OCI-LY1 (cell line): Measurements from ENCODE around the gene RIPPLY2.

Experiments used
- H2AFZ ChIP-seq: fragments of 200-600 bp; sonication (generic), shearing (Covaris generic); 2 replicates; pipeline ENCODE4 v1.6.0; 2014; ENCODE audit warnings: antibody characterized with exemption, mild to moderate bottlenecking, low read length
- H3F3A ChIP-seq: fragments of 200-600 bp; sonication (generic), shearing (Covaris generic); 2 replicates; pipeline ENCODE4 v1.6.0; 2014; ENCODE audit warnings: mild to moderate bottlenecking, antibody characterized with exemption, low read length, moderate library complexity; ENCODE audit not compliant: insufficient read depth
- H3K27ac ChIP-seq: fragments of 200-600 bp; sonication (generic); 2 replicates; pipeline ENCODE4 v1.5.1; 2014; ENCODE audit warnings: low read length, mixed run types, mild to moderate bottlenecking, low read depth; ENCODE audit not compliant: poor library complexity, severe bottlenecking
- H3K27me3 ChIP-seq: fragments of 200-600 bp; sonication (generic); 2 replicates; pipeline ENCODE4 v1.6.0; 2014; ENCODE audit warnings: antibody characterized with exemption, mild to moderate bottlenecking, low read length, moderate library complexity; ENCODE audit not compliant: insufficient read depth
- H3K36me3 ChIP-seq: fragments of 200-600 bp; sonication (generic); 2 replicates; pipeline ENCODE4 v1.6.1; 2014; ENCODE audit warnings: mild to moderate bottlenecking, antibody characterized with exemption, low read length, moderate library complexity, mixed read lengths; ENCODE audit not compliant: insufficient read depth
- H3K4me1 ChIP-seq: fragments of 200-600 bp; sonication (generic); 2 replicates; pipeline ENCODE4 v1.5.1; 2014; ENCODE audit warnings: mild to moderate bottlenecking, low read length, moderate library complexity; ENCODE audit not compliant: insufficient read depth, severe bottlenecking
- H3K4me2 ChIP-seq: fragments of 200-600 bp; sonication (generic), shearing (Covaris generic); 2 replicates; pipeline ENCODE4 v1.6.1; 2014; ENCODE audit warnings: low read length
- H3K4me3 ChIP-seq: fragments of 200-600 bp; sonication (generic); 2 replicates; pipeline ENCODE4 v1.5.1; 2014; ENCODE audit warnings: low read length, low read depth, mild to moderate bottlenecking, mixed read lengths; ENCODE audit not compliant: poor library complexity, severe bottlenecking
- H3K79me2 ChIP-seq: fragments of 200-600 bp; shearing (Covaris generic); 2 replicates; pipeline ENCODE4 v1.6.1; 2016; ENCODE audit warnings: mixed run types, low read length, mixed read lengths; ENCODE audit not compliant: insufficient read depth
- H3K9ac ChIP-seq: fragments of 200-600 bp; sonication (generic), shearing (Covaris generic); 2 replicates; pipeline ENCODE4 v1.6.1; 2014; ENCODE audit warnings: mild to moderate bottlenecking, low read length, mixed read lengths
- H3K9me2 ChIP-seq: fragments of 200-600 bp; sonication (generic), shearing (Covaris generic); 2 replicates; pipeline ENCODE4 v1.6.1; 2014; ENCODE audit warnings: low read depth, mild to moderate bottlenecking, low read length, mixed read lengths
- H3K9me3 ChIP-seq: fragments of 200-600 bp; shearing (Covaris generic); 2 replicates; pipeline ENCODE4 v1.6.1; 2014; ENCODE audit warnings: low read length, mixed read lengths
- H4K20me1 ChIP-seq: fragments of 200-600 bp; sonication (generic), shearing (Covaris generic); 2 replicates; pipeline ENCODE4 v1.6.0; 2016; ENCODE audit warnings: mild to moderate bottlenecking, low read length; ENCODE audit not compliant: insufficient read depth
- EZH2 ChIP-seq: fragments of 200-600 bp; sonication (generic), shearing (Covaris generic); IDR thresholded peaks from 2 replicates; pipeline ENCODE4 v1.8.0; 2017; ENCODE audit warnings: borderline replicate concordance, mixed run types, mild to moderate bottlenecking, antibody characterized with exemption, low read length, moderate library complexity, mixed read lengths
- TF ChIP-seq, protein P1 (sequence below): fragments of 200-600 bp; sonication (generic), shearing (Covaris generic); IDR thresholded peaks from 2 replicates; pipeline ENCODE4 v1.5.1; 2017; ENCODE audit warnings: mild to moderate bottlenecking, antibody characterized with exemption, low read length, moderate library complexity, mixed read lengths

Gene RIPPLY2

GRCh38 chr6:83878902-83879644 lies 25.9 kb downstream of the RIPPLY2 start:
- H3K9me3 ChIP-seq, result no peaks in the 10 kb centered on the region
- TF ChIP-seq, protein P1, sequence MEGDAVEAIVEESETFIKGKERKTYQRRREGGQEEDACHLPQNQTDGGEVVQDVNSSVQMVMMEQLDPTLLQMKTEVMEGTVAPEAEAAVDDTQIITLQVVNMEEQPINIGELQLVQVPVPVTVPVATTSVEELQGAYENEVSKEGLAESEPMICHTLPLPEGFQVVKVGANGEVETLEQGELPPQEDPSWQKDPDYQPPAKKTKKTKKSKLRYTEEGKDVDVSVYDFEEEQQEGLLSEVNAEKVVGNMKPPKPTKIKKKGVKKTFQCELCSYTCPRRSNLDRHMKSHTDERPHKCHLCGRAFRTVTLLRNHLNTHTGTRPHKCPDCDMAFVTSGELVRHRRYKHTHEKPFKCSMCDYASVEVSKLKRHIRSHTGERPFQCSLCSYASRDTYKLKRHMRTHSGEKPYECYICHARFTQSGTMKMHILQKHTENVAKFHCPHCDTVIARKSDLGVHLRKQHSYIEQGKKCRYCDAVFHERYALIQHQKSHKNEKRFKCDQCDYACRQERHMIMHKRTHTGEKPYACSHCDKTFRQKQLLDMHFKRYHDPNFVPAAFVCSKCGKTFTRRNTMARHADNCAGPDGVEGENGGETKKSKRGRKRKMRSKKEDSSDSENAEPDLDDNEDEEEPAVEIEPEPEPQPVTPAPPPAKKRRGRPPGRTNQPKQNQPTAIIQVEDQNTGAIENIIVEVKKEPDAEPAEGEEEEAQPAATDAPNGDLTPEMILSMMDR, result no peak
- no peak for TF ChIP-seq EZH2
- no peak overlapping the region for H3K4me3 ChIP-seq
- no peaks in the 10 kb centered on the region for H3F3A ChIP-seq
- no peak overlapping the region for H2AFZ ChIP-seq
- no peaks in the 10 kb centered on the region for H3K36me3 ChIP-seq
- H3K27me3 ChIP-seq, result no peaks in the 10 kb centered on the region
- no peak overlapping the region for H3K4me2 ChIP-seq
- H3K27ac ChIP-seq, result no peak overlapping the region
- H3K79me2 ChIP-seq, result peaks cover 19% of the 10 kb centered on the region
- H4K20me1 ChIP-seq, result no peaks in the 10 kb centered on the region
- no peak overlapping the region for H3K9ac ChIP-seq
- peaks cover 4% of the 10 kb centered on the region for H3K4me1 ChIP-seq
- H3K9me2 ChIP-seq, result no peaks in the 10 kb centered on the region

GRCh38 chr6:83879746-83880145 lies 26.6 kb downstream of the RIPPLY2 start:
- TF ChIP-seq, protein P1, result no peak
- no peak for TF ChIP-seq EZH2
- H3K9ac ChIP-seq, result no peak overlapping the region
- H3K4me2 ChIP-seq, result no peak overlapping the region
- H3K27me3 ChIP-seq, result no peaks in the 10 kb centered on the region
- no peaks in the 10 kb centered on the region for H3K9me2 ChIP-seq
- no peaks in the 10 kb centered on the region for H3F3A ChIP-seq
- peaks cover 19% of the 10 kb centered on the region for H3K79me2 ChIP-seq
- H3K27ac ChIP-seq, result no peak overlapping the region
- H3K4me1 ChIP-seq, result peaks cover 4% of the 10 kb centered on the region
- no peaks in the 10 kb centered on the region for H3K9me3 ChIP-seq
- no peaks in the 10 kb centered on the region for H3K36me3 ChIP-seq
- H2AFZ ChIP-seq, result no peak overlapping the region
- H4K20me1 ChIP-seq, result no peaks in the 10 kb centered on the region
- H3K4me3 ChIP-seq, result no peak overlapping the region

- Histone ChIP-seq H3K9me3 (no peaks in the 10 kb centered on the region), H2AFZ (no peak overlapping the region), H3K27ac (no peak overlapping the region), H3K4me2 (no peak overlapping the region), H3K27me3 (no peaks in the 10 kb centered on the region), H3K4me3 (no peak overlapping the region), H3K9ac (no peak overlapping the region), H3K4me1 (peaks cover 4% of the 10 kb centered on the region), H3K36me3 (no peaks in the 10 kb centered on the region), H3F3A (no peaks in the 10 kb centered on the region), H4K20me1 (no peaks in the 10 kb centered on the region), H3K79me2 (peaks cover 14% of the 10 kb centered on the region), H3K9me2 (no peaks in the 10 kb centered on the region)
- no peak for TF ChIP-seq EZH2
- TF ChIP-seq, protein P1, result no peak
These were observed 30.1 kb downstream of the RIPPLY2 start for GRCh38 chr6:83883240-83883639.
